HT1080 (cell line): Measurements from ENCODE around the gene PSMD1. TPM values are rescaled to one million over a fixed set of nuclear protein-coding genes. Genes with fewer than 3 reads are reported as not detected.
A peak's percentile ranks its signal among the peaks of the same experiment; 100 is the strongest.
"Not testable (repeated sequence)": the region's sequence is repeated elsewhere in the genome, so short reads cannot be mapped to it uniquely, and the experiment has no call there.

Experiments
- DNase-seq: peaks from one replicate; pipeline ENCODE4 v3.0.0-alpha.2; 2015; ENCODE audit warnings: low read depth
- total RNA-seq: library from RNA; depleted of rRNA; stranded (reverse); fragments of >200 nt; shearing (Covaris generic); gene quantifications from 2 replicates; pipeline ENCODE4 v1.2.3, GENCODE V29; 2014

PSMD1 gene
- total RNA-seq, 1 experiment from 2014 or later, result 150 TPM

DNA sequence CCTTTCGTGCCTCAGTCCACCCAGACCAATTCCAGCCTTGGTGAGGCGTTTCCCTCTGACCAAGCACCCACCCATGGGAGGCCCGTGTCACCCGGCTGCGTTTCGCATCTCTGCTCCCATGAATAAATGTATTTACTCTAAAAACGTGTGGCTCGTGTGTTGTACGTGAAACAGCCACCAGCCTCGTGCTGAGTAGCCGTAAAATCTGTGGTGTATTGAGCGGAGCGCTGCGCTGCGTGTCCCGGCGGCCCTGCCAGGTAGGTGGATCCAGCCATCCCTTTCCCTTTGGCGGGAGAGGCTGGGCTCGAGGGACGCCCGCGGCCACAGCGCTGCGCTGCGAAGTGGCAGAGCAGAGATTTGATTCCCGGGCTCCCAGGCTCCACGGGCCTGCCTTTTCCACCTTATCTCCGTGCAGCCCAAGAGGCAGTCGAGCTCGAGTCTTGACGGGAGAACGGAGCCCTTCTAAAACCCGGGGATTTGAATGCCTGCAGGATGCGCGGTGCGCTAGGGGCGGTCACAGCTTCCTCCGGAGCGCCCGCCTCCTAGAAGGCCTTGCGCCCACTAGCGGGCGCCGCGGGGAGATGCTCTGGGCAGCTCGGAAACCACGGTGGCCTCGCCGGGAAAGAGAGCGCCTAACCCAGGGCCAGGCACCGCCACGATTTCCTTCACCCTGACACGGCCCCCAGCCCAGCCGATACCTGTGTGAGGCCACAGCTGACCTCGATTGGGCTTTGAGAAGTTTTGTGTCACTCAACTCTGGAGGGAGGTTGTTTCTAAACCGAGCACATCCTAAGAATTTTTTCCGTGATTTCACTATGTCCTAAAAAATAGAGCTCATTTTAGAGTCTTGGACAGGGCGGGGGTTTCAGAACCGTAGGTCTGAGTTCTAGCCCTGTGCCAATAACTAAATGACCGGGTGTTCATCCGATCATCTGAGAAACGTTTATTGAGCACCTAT, 3.9 kb upstream of the PSMD1 start:
- peak; percentile 75 for DNase-seq

- DNase-seq, result no peak
Observed at GRCh38 chr2:231053846-231054245, 2.8 kb upstream of the PSMD1 start.

DNA sequence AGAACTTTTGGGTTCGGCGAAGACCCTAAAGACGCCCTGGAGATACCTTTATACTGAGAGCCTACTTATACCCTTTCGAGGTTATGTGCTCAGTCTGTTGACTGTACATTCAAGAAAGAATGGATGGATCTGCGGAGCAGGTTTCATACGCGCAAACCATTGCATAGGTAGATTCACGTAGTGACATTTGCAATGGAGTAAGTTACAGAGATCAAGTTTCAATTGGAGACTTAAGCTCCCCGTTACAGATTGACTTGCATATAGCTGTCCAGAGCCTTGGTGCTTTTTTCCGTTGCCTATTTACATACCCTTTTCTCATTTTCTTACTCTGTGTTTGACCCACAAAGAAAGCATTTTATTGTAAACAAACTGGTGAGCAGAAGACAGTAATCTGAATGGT, 923 bp downstream of the PSMD1 start:
- DNase-seq, result no peak

DNA sequence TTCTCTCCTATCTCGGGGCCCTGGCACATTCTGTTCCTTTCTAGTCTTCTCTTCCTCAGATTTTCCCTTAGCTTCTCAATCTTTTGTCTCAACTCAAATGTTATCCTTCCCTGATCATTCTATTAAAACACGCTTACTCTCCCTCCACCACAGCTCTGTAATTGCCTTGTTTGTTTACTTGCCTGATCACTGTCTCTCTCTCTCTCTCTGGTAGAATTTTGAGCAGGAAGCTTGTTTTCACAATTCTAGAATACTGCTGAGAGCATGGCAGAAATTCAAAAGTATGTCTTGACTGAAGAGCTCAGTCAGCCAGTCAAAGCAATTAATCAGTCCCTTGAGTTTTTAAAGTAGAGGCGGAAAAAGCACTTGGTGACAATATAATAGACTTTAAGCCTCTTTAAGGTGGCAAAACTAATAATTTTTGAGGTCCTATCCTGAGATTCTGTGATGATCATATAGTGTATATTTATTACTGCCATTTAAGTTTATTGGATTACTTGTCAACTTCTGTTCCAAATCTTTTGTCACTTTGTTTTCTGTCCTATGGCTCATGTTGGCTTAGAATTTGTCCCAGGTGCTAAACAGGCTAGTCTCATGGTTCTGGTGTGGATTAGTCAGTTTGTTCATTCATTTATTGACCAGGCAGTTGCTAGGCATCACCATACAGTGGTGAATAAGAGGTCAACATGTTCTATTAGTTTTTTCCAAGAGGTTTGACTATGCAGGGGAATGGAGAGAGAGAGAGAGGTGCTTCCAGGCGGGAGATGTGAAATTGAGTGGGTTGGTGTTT, 2.3 kb downstream of the PSMD1 start:
- DNase-seq, result no peak

GRCh38 chr2:231059756-231060155, 3.1 kb downstream of the PSMD1 start:
- DNase-seq, result no peak

DNA sequence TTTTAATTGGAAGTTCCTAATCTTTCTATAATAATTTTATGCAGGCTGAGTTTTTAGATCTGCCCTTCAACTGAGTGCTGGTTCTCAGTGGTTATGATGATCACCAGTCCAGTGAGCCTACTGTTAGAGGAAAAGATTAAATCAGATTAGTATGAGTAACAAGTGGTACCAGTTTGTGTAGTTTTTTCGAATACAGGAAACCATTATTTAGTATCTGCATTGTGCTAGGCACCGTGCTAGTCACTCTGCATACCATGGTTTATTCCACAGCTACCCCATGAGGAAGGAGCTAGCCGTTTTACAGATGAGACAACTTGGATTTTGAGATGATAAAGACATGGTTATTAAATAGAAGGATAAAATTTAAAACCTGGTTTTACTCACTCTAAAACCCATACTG, 6.1 kb downstream of the PSMD1 start:
- no peak for DNase-seq

DNA sequence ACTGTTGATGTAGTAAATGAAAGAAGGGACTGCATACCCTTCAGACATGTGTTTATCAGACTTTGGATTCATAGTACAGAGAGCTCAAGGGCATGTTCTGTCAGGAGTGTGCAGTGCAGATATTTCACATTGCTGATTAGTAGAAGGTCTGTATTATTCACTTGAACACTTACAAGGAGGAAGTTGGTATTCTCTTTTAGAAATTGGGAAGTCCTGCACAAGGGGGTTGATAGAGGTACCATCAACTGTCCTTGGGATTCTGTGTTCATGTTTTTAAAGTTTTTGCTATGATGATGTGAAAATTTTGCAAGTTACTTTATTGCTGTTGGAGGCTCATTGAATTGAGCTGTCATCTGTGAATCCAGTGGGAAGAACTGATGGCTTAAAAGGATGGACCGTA, 6.7 kb downstream of the PSMD1 start:
- no peak for DNase-seq

- no peak for DNase-seq
Observed at GRCh38 chr2:231065966-231066365, 9.3 kb downstream of the PSMD1 start.

DNA sequence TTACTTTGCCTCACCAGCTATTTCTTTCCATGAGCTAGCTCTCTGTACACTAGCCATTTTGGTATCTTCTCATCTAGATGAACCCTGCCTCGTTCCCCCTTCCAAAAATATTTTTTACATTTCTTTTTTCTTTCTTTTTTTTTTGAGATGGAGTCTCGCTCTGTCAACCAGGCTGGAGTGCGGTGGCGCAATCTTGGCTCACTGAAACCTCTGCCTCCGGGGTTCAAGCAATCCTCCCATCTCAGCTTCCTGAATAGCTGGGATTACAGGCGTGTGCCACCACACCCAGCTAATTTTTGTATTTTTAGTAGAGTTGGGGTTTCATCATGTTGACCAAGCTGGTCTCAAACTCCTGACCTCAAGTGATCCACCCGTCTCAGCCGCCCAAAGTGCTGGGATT, 10.9 kb downstream of the PSMD1 start:
- not testable (repeated sequence) for DNase-seq

GRCh38 chr2:231068525-231069222, 12.0 kb downstream of the PSMD1 start:
- peak; percentile 72 for DNase-seq

DNA sequence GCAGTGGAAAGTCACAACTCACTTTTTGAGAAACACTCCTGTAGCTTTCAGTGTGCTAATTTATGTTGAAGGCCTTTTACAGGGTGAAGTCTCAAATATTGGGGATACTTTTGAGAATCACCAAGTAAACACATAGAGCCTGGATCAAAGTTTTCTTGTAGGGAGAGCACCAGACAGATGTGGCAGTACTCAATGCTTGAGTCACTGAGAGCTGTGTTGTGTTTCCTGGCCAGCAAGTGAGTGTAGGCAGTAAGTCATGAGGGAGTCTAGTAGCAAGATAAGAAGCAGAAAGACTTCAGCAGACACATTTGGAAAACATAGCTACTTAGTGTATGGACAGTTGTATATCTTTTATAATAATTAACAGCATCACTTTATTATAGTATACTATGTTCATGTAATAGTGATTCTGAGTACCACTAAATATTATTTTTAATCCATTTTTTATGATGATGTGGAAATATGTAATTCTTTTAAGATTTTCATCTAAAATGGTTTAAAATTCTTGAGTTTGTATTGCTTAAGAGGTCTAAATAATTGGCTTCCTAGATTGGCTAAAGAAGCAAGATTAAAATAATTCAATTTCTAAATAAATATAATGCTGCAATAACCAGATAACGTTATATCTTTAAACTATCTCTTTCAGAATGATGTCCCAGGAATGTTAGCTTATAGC, 12.8 kb downstream of the PSMD1 start:
- peak; percentile 44 for DNase-seq

GRCh38 chr2:231084565-231084964, 27.9 kb downstream of the PSMD1 start:
- no peak for DNase-seq

GRCh38 chr2:231088754-231089153, 32.1 kb downstream of the PSMD1 start:
- DNase-seq, result no peak

- DNase-seq, result no peak
Observed at GRCh38 chr2:231093933-231094332, 37.3 kb downstream of the PSMD1 start.

DNA sequence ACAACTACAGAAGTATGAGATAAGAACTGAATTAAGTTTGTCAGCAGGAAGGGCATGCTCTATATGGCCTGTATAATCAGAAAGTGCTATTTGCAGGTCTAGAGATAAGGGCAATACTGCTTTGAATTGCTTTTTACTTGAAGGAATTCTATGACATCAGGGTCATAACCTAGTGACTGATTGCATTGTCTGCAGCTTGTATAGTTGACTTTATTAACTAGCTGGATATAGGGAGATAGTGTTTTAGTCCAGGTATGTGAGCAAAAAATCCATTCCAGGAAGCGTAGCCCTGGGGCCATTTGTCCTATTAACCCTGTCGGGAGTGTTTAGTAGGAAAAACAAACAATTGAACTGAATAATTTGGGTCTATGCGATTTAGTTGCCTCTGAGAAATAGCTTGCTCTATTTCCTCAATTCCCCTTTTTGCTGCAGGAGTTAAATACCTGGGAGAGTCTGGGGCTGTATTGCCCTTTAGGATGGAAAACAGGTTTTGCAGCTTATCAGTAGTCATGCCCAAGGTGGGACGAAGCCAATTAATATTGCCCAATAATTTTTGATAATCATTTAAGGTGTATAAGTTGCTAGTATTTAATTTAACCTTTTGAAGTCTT, 38.2 kb downstream of the PSMD1 start:
- DNase-seq, result no peak

GRCh38 chr2:231099918-231100317, 43.3 kb downstream of the PSMD1 start:
- no peak for DNase-seq

DNA sequence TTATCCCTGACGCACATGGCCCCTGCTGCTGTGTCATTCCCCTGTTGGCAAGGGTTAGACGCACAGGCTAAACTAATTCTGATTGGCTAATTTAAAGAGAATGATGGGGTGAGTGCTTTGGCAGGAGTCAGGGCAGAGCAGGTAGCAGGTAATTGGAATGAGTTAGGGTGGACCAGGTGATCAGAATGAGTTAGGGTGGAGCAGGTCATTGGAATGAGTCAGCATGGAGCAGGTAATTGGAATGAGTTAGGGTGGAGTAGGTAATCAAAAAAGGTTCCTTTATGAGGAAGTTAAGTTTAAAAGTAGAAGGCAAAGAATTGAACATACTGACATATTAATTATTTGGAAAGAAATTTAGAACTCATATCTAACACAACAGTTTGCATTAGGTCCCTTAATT, 43.7 kb downstream of the PSMD1 start:
- DNase-seq, result not testable (repeated sequence)

GRCh38 chr2:231100990-231101389, 44.3 kb downstream of the PSMD1 start:
- no peak for DNase-seq

DNA sequence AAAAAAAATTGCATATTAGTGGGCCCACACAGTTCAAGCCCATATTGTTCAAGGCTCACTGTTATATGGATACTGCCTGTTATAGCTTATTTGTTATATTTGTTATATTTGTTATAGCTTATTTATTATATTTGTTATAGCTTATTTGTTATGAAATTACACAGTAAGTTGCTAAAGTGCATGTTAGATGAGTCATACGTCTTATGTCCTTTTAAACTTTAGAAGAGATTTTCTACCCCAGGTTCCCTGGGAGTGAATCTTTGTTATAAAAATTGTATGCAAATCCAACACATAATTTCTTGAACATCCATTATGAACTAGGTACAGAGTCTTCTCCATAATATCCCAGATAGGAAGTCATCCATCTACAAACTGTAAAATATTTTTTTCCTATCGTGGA, 46.1 kb downstream of the PSMD1 start:
- no peak for DNase-seq

DNA sequence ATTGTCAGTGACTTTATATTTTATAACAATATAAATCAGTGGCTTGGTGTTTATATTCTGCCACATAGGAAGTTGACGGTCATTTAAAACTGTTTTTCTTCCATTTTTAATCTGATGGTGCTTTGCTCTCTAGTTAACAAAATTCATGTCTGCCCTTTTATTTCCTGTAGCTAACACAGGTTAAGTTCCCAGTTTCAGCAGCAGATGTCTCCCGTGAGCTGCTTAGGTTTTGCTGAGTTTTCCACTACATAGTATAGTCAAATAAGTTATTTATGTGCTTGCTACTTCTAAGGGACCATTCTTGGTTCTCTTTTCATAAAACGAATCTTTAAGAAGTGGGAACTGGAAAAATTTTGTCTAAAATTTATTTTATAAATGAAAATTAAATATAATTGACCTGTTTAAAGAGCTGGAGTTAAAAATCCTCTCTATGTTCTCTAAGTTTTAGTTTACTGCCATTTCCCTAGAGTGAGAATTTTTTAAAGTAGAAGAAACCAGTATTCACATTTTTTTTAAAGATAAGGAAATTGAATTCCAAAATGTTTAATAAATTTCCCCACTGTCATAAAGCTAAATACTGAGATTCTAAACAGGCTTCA, 47.5 kb downstream of the PSMD1 start:
- DNase-seq, result peak; percentile 59
